OCI-LY7 (cell line): ENCODE measurements around the gene FAH. TPM values are rescaled to one million over a fixed set of nuclear protein-coding genes. Genes with fewer than 3 reads are reported as not detected.

Source experiments
- BruUV-seq: library from RNA; stranded (reverse); fragments of 400-500 nt; replicated peaks from 2 replicates; lab custom pipeline; 2021; lab: Mats Ljungman, UMichigan
- CTCF ChIA-PET: fragments of 300-600 bp; sonication (Branson Sonifier 250); formaldehyde crosslinking; loops from one replicate; lab custom pipeline; 2022; ENCODE audit warnings: antibody characterized with exemption; ENCODE audit not compliant: unreplicated experiment; lab: Charles Lee
- POLR2A ChIA-PET: fragments of 300-600 bp; sonication (Branson Sonifier 250); formaldehyde crosslinking; loops from one replicate; lab custom pipeline; 2022; ENCODE audit warnings: antibody characterized with exemption; lab: Charles Lee
- DNase-seq: peaks from one replicate; pipeline ENCODE4 v3.0.0-alpha.2; 2015; ENCODE audit warnings: low spot score
- H2AFZ ChIP-seq: fragments of 200-600 bp; sonication (generic), shearing (Covaris generic); 2 replicates; pipeline ENCODE4 v1.6.1; 2014; ENCODE audit warnings: mild to moderate bottlenecking, antibody characterized with exemption, low read length, moderate library complexity
- H3K27ac ChIP-seq: fragments of 200-600 bp; sonication (generic); 2 replicates; pipeline ENCODE4 v1.5.1; 2014; ENCODE audit warnings: mixed run types, low read depth, mild to moderate bottlenecking, moderate library complexity, low read length, inconsistent platforms; ENCODE audit not compliant: poor library complexity, severe bottlenecking
- H3K36me3 ChIP-seq: fragments of 200-600 bp; sonication (generic); 2 replicates; pipeline ENCODE4 v1.6.1; 2014; ENCODE audit warnings: mild to moderate bottlenecking, antibody characterized with exemption, low read length, moderate library complexity, mixed read lengths; ENCODE audit not compliant: insufficient read depth
- H3K4me1 ChIP-seq: fragments of 200-600 bp; sonication (generic); 2 replicates; pipeline ENCODE4 v1.5.1; 2014; ENCODE audit warnings: mild to moderate bottlenecking, low read length; ENCODE audit not compliant: insufficient read depth, poor library complexity, severe bottlenecking
- H3K4me2 ChIP-seq: fragments of 200-600 bp; sonication (generic); 2 replicates; pipeline ENCODE4 v1.6.1; 2014; ENCODE audit warnings: mild to moderate bottlenecking, low read length
- H3K4me3 ChIP-seq: fragments of 200-600 bp; sonication (generic); 2 replicates; pipeline ENCODE4 v1.5.1; 2014; ENCODE audit warnings: mild to moderate bottlenecking, low read depth, low read length; ENCODE audit not compliant: poor library complexity, severe bottlenecking
- H3K79me2 ChIP-seq: fragments of 200-600 bp; sonication (generic); 2 replicates; pipeline ENCODE4 v1.6.1; 2016; ENCODE audit warnings: low read depth, mild to moderate bottlenecking, low read length, moderate library complexity, mixed read lengths; ENCODE audit not compliant: insufficient read depth
- H3K9me2 ChIP-seq: fragments of 200-600 bp; sonication (generic); 2 replicates; pipeline ENCODE4 v1.6.1; 2016; ENCODE audit warnings: mild to moderate bottlenecking, low read length, mixed read lengths; ENCODE audit not compliant: insufficient read depth
- H3K9me3 ChIP-seq: fragments of 200-600 bp; sonication (generic); 2 replicates; pipeline ENCODE4 v1.6.1; 2014; ENCODE audit warnings: mild to moderate bottlenecking, mixed run types, low read length, mixed read lengths
- H4K20me1 ChIP-seq: fragments of 200-600 bp; sonication (generic); 2 replicates; pipeline ENCODE4 v1.6.1; 2014; ENCODE audit warnings: mild to moderate bottlenecking, antibody characterized with exemption, low read length, moderate library complexity, mixed read lengths; ENCODE audit not compliant: insufficient read depth
- CTCF ChIP-seq: fragments of 200-600 bp; sonication (generic); conservative IDR thresholded peaks from 2 replicates; pipeline ENCODE4 v1.5.1; 2014; ENCODE audit warnings: mild to moderate bottlenecking, antibody characterized with exemption, low read length, moderate library complexity, mixed read lengths
- EZH2phosphoT487 ChIP-seq: fragments of 200-600 bp; sonication (generic); IDR thresholded peaks from 2 replicates; pipeline ENCODE4 v1.6.1; 2018; ENCODE audit warnings: low read depth, borderline replicate concordance, mild to moderate bottlenecking, mixed run types, antibody characterized with exemption, low read length, moderate library complexity, mixed read lengths
- intact Hi-C: fragments of 100-400 bp; cut with micrococcal nuclease; formaldehyde crosslinking; loops from one replicate; pipeline ENCODE4 v1.10.0; 2022; ENCODE audit not compliant: unreplicated experiment
- total RNA-seq, 2 experiments: library from RNA; depleted of rRNA in 1 of 2; stranded (reverse); fragments of >200 nt in 1 of 2; shearing (Covaris generic) in 1 of 2; gene quantifications; 2 replicates each; pipeline ENCODE4 v1.2.3, GENCODE V29; 2014 to 2022

The FAH gene
- total RNA-seq, 2 experiments from 2014 or later: 9.4 to 18.4 TPM

DNA sequence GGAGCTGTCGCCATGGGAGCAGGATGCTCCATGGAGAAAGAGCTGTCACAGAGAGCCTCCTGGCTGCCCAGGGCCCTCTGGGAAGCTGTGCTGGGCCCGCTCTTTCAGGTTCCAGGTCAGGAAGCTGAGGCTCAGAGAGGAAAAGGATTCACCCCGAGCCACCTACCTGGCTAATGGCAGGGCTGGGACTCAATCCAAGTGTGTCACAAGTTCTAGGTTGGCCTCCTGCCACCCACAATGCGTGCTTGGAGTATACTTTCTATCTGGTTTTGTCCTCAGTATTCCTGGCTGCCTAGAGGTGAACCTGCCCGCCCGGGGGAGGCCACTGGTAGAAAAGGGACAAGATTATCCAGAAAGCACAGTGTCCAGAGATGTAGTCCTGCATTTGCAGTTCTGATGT is 23.6 kb downstream of the FAH start:
- Histone ChIP-seq H3K4me2 (no peak overlapping the region), H3K9me2 (no peaks in the 10 kb centered on the region), H3K4me3 (no peak overlapping the region), H3K27ac (no peak overlapping the region), H3K4me1 (no peaks in the 10 kb centered on the region), H4K20me1 (no peaks in the 10 kb centered on the region), H3K9me3 (no peaks in the 10 kb centered on the region), H3K36me3 (no peaks in the 10 kb centered on the region), H3K79me2 (no peaks in the 10 kb centered on the region), H2AFZ (no peak overlapping the region)
- ChIA-PET POLR2A (no interaction called here), CTCF (no interaction called here)
- intact Hi-C loops: no loop called here
- TF ChIP-seq EZH2phosphoT487 (no peak), CTCF (no peak)
- BruUV-seq: no TSS peak
- no peak for DNase-seq

- Histone ChIP-seq H3K36me3 (no peaks in the 10 kb centered on the region), H3K4me2 (no peak overlapping the region), H3K4me1 (no peaks in the 10 kb centered on the region), H3K27ac (no peak overlapping the region), H4K20me1 (no peaks in the 10 kb centered on the region), H3K9me3 (no peaks in the 10 kb centered on the region), H3K4me3 (no peak overlapping the region), H2AFZ (no peak overlapping the region), H3K79me2 (no peaks in the 10 kb centered on the region), H3K9me2 (no peaks in the 10 kb centered on the region)
- no peak for TF ChIP-seq CTCF
- TF ChIP-seq EZH2phosphoT487: no peak
- intact Hi-C loops: no loop called here
- no peak for DNase-seq
- no TSS peak for BruUV-seq
- ChIA-PET POLR2A (no interaction called here), CTCF (no interaction called here)
These were observed 24.4 kb downstream of the FAH start for GRCh38 chr15:80177156-80177555.

- Histone ChIP-seq H3K4me2 (no peak overlapping the region), H3K9me3 (no peaks in the 10 kb centered on the region), H3K36me3 (no peaks in the 10 kb centered on the region), H2AFZ (no peak overlapping the region), H3K4me1 (no peaks in the 10 kb centered on the region), H3K79me2 (no peaks in the 10 kb centered on the region), H4K20me1 (no peaks in the 10 kb centered on the region), H3K4me3 (no peak overlapping the region), H3K9me2 (no peaks in the 10 kb centered on the region), H3K27ac (no peak overlapping the region)
- CTCF ChIA-PET: no interaction called here
- no peak for DNase-seq
- BruUV-seq: no TSS peak
- POLR2A ChIA-PET: no interaction called here
- TF ChIP-seq EZH2phosphoT487 (no peak), CTCF (no peak)
- intact Hi-C loops: no loop called here
These were observed 26.4 kb downstream of the FAH start for GRCh38 chr15:80179025-80179759.
